SU-DHL-6 (cell line): ENCODE results near the gene KIF3A.

Experiments
- H2AFZ ChIP-seq: fragments of 200-600 bp; sonication (generic); 2 replicates; pipeline ENCODE4 v1.6.1; 2014; ENCODE audit warnings: low read depth, mild to moderate bottlenecking, moderate library complexity, mixed read lengths, antibody characterized with exemption, low read length; ENCODE audit not compliant: severe bottlenecking
- H3F3A ChIP-seq: fragments of 200-600 bp; shearing (Covaris generic); 2 replicates; pipeline ENCODE4 v1.6.0; 2016; ENCODE audit warnings: antibody characterized with exemption, mild to moderate bottlenecking; ENCODE audit not compliant: insufficient read depth
- H3K27ac ChIP-seq: fragments of 200-600 bp; sonication (generic); 2 replicates; pipeline ENCODE4 v1.5.1; 2016; ENCODE audit warnings: low read depth, mild to moderate bottlenecking, low read length, moderate library complexity, mixed read lengths
- H3K27me3 ChIP-seq: fragments of 200-600 bp; sonication (generic), shearing (Covaris generic); 2 replicates; pipeline ENCODE4 v1.6.0; 2014; ENCODE audit warnings: mild to moderate bottlenecking, low read length
- H3K36me3 ChIP-seq: fragments of 200-600 bp; sonication (generic); 2 replicates; pipeline ENCODE4 v1.6.1; 2014; ENCODE audit warnings: mild to moderate bottlenecking, low read length, mixed read lengths
- H3K4me2 ChIP-seq: fragments of 300-600, 200-600 bp; shearing (Covaris generic), sonication (generic); 2 replicates; pipeline ENCODE4 v1.6.0; 2014; ENCODE audit warnings: low read length, low read depth, mild to moderate bottlenecking; ENCODE audit not compliant: poor library complexity, severe bottlenecking
- H3K4me3 ChIP-seq: fragments of 200-600 bp; sonication (generic); 2 replicates; pipeline ENCODE4 v1.5.1; 2014; ENCODE audit warnings: antibody characterized with exemption, low read length, mild to moderate bottlenecking, mixed read lengths; ENCODE audit not compliant: insufficient read depth, poor library complexity, severe bottlenecking
- H3K79me2 ChIP-seq: fragments of 200-600 bp; sonication (generic); 2 replicates; pipeline ENCODE4 v1.6.1; 2014; ENCODE audit warnings: mild to moderate bottlenecking, low read length, moderate library complexity; ENCODE audit not compliant: insufficient read depth
- H3K9ac ChIP-seq: fragments of 200-600 bp; sonication (generic); 2 replicates; pipeline ENCODE4 v1.7.0; 2014; ENCODE audit warnings: mild to moderate bottlenecking, low read length
- H3K9me2 ChIP-seq: fragments of 200-600 bp; sonication (generic); replicated peaks from 2 replicates; pipeline ENCODE4 v1.6.1; 2014; ENCODE audit warnings: low read length; ENCODE audit not compliant: insufficient read depth
- H3K9me3 ChIP-seq: fragments of 200-600 bp; sonication (generic); 2 replicates; pipeline ENCODE4 v1.6.1; 2014; ENCODE audit warnings: low read length, mixed read lengths; ENCODE audit not compliant: insufficient read depth
- H4K20me1 ChIP-seq: fragments of 200-600 bp; sonication (generic); 2 replicates; pipeline ENCODE4 v1.6.1; 2014; ENCODE audit warnings: low read depth, mild to moderate bottlenecking, antibody characterized with exemption, low read length, moderate library complexity, mixed read lengths
- EZH2phosphoT487 ChIP-seq: fragments of 200-600 bp; sonication (generic), shearing (Covaris generic); conservative IDR thresholded peaks from 2 replicates; pipeline ENCODE4 v1.6.1; 2018; ENCODE audit warnings: mild to moderate bottlenecking, antibody characterized with exemption, low read length, moderate library complexity, mixed read lengths
- TF ChIP-seq, protein P1 (sequence below): fragments of 200-600 bp; sonication (generic); IDR thresholded peaks from one replicate; pipeline ENCODE4 v1.5.1; 2017; ENCODE audit warnings: antibody characterized with exemption, mild to moderate bottlenecking, low read length, moderate library complexity; ENCODE audit not compliant: insufficient read depth, poor library complexity, severe bottlenecking

The KIF3A gene

DNA sequence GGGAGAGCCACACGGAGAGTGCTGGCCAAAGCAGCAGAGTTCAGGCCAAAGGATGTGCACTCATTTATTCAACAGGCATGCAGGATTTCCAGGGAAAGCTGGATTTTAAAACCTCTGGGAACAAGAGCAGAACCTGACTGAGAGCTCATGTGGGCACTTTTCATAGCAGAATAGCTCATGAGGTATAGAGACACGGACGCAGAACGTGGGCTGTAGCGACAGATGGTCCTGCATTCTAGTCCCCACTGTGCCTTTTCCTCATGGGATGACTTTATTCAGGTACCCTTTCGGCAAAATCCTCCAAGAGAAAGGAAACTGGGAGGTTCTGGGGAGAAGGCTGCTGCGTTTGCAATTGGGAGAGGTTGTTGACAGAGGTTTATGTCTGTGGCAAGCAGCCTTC, 58.2 kb downstream of the KIF3A start:
- Histone ChIP-seq H3K27ac (no peak overlapping the region), H3F3A (no peaks in the 10 kb centered on the region), H2AFZ (no peak overlapping the region), H4K20me1 (no peaks in the 10 kb centered on the region), H3K4me2 (no peak overlapping the region), H3K27me3 (no peaks in the 10 kb centered on the region), H3K9ac (no peak overlapping the region), H3K36me3 (no peaks in the 10 kb centered on the region), H3K79me2 (no peaks in the 10 kb centered on the region), H3K4me3 (no peak overlapping the region), H3K9me2 (no peaks in the 10 kb centered on the region), H3K9me3 (no peaks in the 10 kb centered on the region)
- TF ChIP-seq EZH2phosphoT487 = no peak
- TF ChIP-seq, protein P1, sequence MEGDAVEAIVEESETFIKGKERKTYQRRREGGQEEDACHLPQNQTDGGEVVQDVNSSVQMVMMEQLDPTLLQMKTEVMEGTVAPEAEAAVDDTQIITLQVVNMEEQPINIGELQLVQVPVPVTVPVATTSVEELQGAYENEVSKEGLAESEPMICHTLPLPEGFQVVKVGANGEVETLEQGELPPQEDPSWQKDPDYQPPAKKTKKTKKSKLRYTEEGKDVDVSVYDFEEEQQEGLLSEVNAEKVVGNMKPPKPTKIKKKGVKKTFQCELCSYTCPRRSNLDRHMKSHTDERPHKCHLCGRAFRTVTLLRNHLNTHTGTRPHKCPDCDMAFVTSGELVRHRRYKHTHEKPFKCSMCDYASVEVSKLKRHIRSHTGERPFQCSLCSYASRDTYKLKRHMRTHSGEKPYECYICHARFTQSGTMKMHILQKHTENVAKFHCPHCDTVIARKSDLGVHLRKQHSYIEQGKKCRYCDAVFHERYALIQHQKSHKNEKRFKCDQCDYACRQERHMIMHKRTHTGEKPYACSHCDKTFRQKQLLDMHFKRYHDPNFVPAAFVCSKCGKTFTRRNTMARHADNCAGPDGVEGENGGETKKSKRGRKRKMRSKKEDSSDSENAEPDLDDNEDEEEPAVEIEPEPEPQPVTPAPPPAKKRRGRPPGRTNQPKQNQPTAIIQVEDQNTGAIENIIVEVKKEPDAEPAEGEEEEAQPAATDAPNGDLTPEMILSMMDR = no peak

DNA sequence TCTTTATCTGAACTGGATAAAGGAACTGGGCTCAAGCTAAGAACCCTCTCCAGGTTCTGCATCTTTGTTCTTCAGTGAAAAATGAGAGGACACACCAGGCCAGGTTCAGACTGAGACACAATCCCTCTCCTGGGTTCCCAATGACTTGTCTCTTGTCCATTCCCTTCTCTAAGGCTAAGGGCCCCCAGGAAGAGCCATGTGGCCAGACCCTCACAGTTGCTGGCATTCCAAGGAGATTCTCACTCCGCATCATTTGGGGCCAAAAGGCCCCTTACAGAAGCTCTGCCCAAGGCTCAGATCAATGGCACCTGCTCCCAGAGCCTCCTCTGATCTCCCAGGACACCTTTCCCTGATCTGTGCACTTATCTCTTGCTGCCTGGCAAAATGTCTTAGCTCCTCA, 58.6 kb downstream of the KIF3A start:
- H4K20me1 ChIP-seq = no peaks in the 10 kb centered on the region
- no peaks in the 10 kb centered on the region for H3F3A ChIP-seq
- no peak overlapping the region for H2AFZ ChIP-seq
- H3K9me3 ChIP-seq = no peaks in the 10 kb centered on the region
- TF ChIP-seq, protein P1 = no peak
- TF ChIP-seq EZH2phosphoT487 = no peak
- H3K36me3 ChIP-seq = no peaks in the 10 kb centered on the region
- H3K27ac ChIP-seq = no peak overlapping the region
- no peak overlapping the region for H3K9ac ChIP-seq
- no peaks in the 10 kb centered on the region for H3K79me2 ChIP-seq
- H3K9me2 ChIP-seq = no peaks in the 10 kb centered on the region
- H3K4me2 ChIP-seq = no peak overlapping the region
- no peak overlapping the region for H3K4me3 ChIP-seq
- H3K27me3 ChIP-seq = no peaks in the 10 kb centered on the region

DNA sequence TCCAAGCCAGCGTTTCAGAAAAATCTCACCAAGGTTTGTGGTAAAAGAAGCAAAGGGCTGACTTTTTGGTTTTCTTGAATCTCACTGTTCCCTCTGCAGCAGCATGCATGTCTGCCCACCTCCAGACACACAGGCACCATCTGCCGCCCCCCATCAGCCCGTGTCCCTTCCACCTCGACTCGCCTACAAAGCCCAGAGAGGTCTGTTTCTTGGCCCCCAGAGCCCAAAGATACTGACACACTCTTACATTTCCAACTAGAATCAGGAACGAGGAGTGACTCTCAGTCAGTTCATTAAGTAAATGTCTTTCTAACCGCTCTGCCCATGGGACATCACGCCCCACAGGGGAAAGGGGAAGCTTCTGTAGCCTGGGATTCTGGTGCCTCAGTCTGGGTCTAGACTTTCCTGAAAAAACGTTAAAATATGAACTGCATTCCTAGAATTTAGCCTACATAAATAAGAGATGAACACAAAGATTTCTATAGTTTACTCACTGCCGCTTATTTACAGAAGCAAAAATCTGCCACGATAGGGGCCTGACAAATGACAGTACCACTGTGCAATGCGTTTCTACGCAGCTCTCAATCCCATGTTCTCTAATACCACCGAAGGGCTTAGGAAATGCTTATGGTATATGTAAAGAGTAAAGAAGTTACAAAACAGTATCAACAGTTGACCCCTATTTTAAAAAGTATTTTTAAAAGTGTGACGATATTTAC, 59.5 kb downstream of the KIF3A start:
- no peaks in the 10 kb centered on the region for H3K9me2 ChIP-seq
- no peak overlapping the region for H3K27ac ChIP-seq
- no peak overlapping the region for H2AFZ ChIP-seq
- no peaks in the 10 kb centered on the region for H3K27me3 ChIP-seq
- no peak overlapping the region for H3K4me3 ChIP-seq
- H3K36me3 ChIP-seq = no peaks in the 10 kb centered on the region
- no peaks in the 10 kb centered on the region for H3F3A ChIP-seq
- H4K20me1 ChIP-seq = no peaks in the 10 kb centered on the region
- H3K9ac ChIP-seq = no peak overlapping the region
- TF ChIP-seq, protein P1 = no peak
- TF ChIP-seq EZH2phosphoT487 = no peak
- H3K9me3 ChIP-seq = no peaks in the 10 kb centered on the region
- H3K4me2 ChIP-seq = no peak overlapping the region
- H3K79me2 ChIP-seq = no peaks in the 10 kb centered on the region

DNA sequence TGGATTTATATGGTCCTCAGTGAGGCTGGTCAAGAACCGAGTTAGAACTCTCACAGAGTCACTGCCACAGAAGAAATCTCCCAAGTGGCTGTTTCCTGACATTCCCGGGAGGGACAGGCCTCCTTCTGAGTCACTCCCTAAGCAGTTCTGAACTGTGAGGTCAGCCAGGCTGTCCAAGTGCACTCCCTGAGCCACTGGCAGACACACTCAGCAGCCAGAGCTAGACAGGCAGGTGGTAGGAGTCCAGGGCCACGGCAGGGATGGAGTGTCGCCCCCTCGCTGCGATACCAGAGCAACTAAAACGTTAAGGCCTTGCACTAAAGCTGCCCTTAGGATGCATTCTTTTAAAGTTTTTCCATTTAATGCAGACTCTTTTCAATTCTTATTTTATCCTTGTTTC, 60.2 kb downstream of the KIF3A start:
- Histone ChIP-seq H3K27ac (no peak overlapping the region), H4K20me1 (no peaks in the 10 kb centered on the region), H3F3A (no peaks in the 10 kb centered on the region), H3K27me3 (no peaks in the 10 kb centered on the region), H2AFZ (no peak overlapping the region), H3K36me3 (no peaks in the 10 kb centered on the region), H3K79me2 (no peaks in the 10 kb centered on the region), H3K9me2 (no peaks in the 10 kb centered on the region), H3K9me3 (no peaks in the 10 kb centered on the region), H3K4me3 (no peak overlapping the region), H3K4me2 (no peak overlapping the region), H3K9ac (no peak overlapping the region)
- TF ChIP-seq, protein P1 = no peak
- TF ChIP-seq EZH2phosphoT487 = no peak
